GM12874 (cell line): ENCODE measurements around the gene ADPGK.
A peak's percentile ranks its signal among the peaks of the same experiment; 100 is the strongest.

Experiments
- TF ChIP-seq, protein P1 (sequence below): IDR thresholded peaks from 2 replicates; pipeline ENCODE4 v1.5.1; 2011; ENCODE audit warnings: low read depth, mild to moderate bottlenecking, control low read depth, low read length, moderate library complexity; ENCODE audit not compliant: insufficient read depth

Gene ADPGK

DNA sequence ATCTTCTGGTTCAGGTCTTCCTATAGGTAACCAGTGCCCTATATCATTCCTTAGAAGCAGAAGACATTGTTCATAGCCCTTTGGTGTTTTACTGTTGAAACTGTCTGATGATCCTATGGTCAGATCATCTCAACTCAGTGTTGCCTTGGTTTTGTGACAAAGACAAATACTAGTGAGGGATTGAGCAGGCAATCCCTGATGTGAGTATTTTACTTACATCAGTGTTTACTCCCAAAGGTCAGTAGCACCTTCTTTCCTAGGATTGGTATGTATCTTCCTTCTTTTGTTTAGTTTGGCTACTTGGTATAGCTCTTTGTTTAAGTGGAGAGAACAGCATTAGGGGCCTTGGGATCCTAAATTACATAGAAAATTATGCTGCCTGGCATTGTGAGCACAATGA, 56.4 kb downstream of the ADPGK start:
- TF ChIP-seq, protein P1, sequence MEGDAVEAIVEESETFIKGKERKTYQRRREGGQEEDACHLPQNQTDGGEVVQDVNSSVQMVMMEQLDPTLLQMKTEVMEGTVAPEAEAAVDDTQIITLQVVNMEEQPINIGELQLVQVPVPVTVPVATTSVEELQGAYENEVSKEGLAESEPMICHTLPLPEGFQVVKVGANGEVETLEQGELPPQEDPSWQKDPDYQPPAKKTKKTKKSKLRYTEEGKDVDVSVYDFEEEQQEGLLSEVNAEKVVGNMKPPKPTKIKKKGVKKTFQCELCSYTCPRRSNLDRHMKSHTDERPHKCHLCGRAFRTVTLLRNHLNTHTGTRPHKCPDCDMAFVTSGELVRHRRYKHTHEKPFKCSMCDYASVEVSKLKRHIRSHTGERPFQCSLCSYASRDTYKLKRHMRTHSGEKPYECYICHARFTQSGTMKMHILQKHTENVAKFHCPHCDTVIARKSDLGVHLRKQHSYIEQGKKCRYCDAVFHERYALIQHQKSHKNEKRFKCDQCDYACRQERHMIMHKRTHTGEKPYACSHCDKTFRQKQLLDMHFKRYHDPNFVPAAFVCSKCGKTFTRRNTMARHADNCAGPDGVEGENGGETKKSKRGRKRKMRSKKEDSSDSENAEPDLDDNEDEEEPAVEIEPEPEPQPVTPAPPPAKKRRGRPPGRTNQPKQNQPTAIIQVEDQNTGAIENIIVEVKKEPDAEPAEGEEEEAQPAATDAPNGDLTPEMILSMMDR: no peak

DNA sequence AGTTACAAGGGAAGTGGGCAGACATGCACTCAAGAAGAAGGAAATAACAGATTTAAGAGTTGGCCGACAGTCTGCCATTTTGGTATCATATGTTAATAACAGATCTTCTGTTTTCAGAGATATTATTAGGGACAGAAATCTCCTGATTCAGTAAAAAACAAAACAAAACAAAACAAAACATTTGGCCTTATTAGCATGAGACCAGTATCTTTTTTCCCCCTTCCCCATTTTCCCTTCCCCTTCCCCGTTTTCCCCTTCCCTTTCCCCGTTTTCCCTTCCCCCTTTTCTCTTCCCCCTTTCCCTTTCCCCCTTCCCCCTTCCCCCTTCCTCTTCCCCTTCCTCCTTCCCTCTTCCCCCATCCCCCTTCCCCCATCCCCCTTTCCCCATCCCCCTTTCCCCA, 58.1 kb downstream of the ADPGK start:
- TF ChIP-seq, protein P1: no peak

DNA sequence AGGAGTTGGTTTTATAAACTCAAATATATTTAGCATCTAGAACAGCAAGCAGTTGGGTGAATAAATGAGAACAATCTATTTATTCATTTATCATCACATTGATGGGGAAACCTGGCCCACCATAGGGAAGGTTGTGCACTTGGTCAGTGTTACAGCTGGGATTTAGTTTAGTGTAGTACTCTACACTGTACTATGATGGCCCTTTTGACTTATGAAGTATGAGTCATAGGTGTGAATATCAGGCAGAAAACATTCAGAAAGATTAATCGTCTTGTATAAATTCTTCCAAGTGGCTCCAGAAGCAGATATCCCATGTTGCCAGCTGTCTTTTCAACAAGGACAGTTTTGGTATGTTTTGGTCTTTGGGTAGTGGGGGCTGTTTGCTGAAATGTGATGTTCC, 59.5 kb downstream of the ADPGK start:
- TF ChIP-seq, protein P1: no peak

DNA sequence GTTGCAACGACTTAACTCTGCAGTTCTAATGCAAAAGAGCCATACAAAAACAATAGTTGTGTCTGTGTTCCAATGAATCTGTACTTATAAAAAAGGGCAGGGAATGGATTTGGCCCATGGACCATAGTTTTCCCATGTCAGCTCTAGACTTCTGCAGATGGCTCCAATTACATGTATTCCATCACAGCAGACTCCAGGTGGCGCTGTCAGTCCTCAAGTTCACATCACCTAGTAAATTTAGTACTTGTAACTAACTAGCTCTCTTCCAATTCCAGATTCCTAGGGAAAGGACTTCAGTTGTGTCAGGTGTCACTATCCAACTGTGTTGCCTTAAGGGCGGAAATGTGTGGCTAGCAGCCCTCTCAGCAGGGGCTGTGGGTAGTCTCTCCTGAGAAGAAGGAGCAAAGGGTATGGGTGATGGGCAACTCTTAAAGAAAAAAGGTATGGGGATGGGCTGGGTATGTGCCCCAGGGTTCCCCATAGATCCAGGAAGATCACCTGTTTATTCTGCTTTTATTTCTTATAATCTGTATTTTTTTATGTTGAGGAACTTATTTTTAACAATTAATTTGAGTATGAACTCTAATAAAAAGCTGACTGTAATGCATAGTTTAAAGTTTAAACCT, 61.4 kb downstream of the ADPGK start:
- TF ChIP-seq, protein P1: peak; percentile 73

DNA sequence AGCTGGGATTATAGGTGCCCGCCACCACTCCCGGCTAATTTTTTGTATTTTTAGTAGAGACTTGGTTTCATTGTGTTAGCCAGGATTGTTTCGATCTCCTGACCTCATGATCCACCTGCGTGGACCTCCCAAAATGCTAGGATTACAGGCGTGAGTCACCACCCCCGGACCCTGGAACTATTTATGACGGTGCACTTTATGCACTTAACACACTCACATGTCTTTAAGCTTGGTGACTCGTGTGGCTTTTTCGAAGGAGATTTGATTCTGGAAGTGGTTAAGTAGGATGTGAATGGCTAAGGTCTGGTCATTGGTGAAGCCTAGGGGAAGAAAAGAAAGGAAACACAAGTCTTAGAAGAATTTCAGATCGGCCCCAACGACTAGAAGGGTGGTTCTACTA, 77.3 kb downstream of the ADPGK start:
- TF ChIP-seq, protein P1: no peak
